HepG2 (cell line): ENCODE measurements around the gene MAT2A. TPM values are rescaled to one million over a fixed set of nuclear protein-coding genes. Genes with fewer than 3 reads are reported as not detected.

Experiments used
- CREM ChIP-seq, 2 experiments: sonication (generic) in 1 of 2; formaldehyde crosslinking in 1 of 2; IDR thresholded peaks; 2 replicates each; pipeline versions ENCODE4 v1.4.0 to v1.6.1; 2016 to 2020; ENCODE audit warnings: antibody characterized with exemption in 1 of 2, mild to moderate bottlenecking in 1 of 2, missing genetic modification reagents in 1 of 2
- GATA4 ChIP-seq: sonication (generic); IDR thresholded peaks from 2 replicates; pipeline ENCODE4 v1.6.1; 2016; ENCODE audit warnings: antibody characterized with exemption, low read depth, borderline replicate concordance
- HIC2 ChIP-seq: sonication (generic); formaldehyde crosslinking; IDR thresholded peaks from 2 replicates; pipeline ENCODE4 v1.9.0; 2022; ENCODE audit warnings: low read depth, missing genetic modification reagents
- HNRNPH1 ChIP-seq: fragments of 200-400 bp; formaldehyde crosslinking; optimal IDR thresholded peaks from 2 replicates; pipeline ENCODE3; 2017; ENCODE audit warnings: mild to moderate bottlenecking, low read depth, low read length
- NFE2 ChIP-seq: sonication (generic); formaldehyde crosslinking; IDR thresholded peaks from 2 replicates; pipeline ENCODE4 v1.4.0; 2020; ENCODE audit warnings: missing genetic modification reagents
- NPAS2 ChIP-seq: sonication (generic); formaldehyde crosslinking; IDR thresholded peaks from 2 replicates; pipeline ENCODE4 v1.8.0; 2022; ENCODE audit warnings: mild to moderate bottlenecking, missing genetic modification reagents, borderline replicate concordance
- NR3C1 ChIP-seq: sonication (generic); formaldehyde crosslinking; IDR thresholded peaks from 2 replicates; pipeline ENCODE4 v1.4.0; 2020; ENCODE audit warnings: missing genetic modification reagents
- THAP8 ChIP-seq: sonication (generic); formaldehyde crosslinking; IDR thresholded peaks from 2 replicates; pipeline ENCODE4 v1.5.1; 2020; ENCODE audit warnings: missing genetic modification reagents, mild to moderate bottlenecking, borderline replicate concordance
- ZBTB37 ChIP-seq: sonication (generic); formaldehyde crosslinking; IDR thresholded peaks from 2 replicates; pipeline ENCODE4 v1.4.0; 2020; ENCODE audit warnings: mild to moderate bottlenecking, missing genetic modification reagents
- ZFP41 ChIP-seq: sonication (generic); formaldehyde crosslinking; IDR thresholded peaks from 2 replicates; pipeline ENCODE4 v1.4.0; 2020; ENCODE audit warnings: mild to moderate bottlenecking, missing genetic modification reagents, borderline replicate concordance
- ZNF282 ChIP-seq: fragments of 450-650 bp; IDR thresholded peaks from 2 replicates; pipeline ENCODE4 v1.6.1; 2018; ENCODE audit not compliant: partially characterized antibody
- ZNF496 ChIP-seq: sonication (generic); formaldehyde crosslinking; IDR thresholded peaks from 2 replicates; pipeline ENCODE4 v1.8.1; 2023; ENCODE audit warnings: mild to moderate bottlenecking, moderate library complexity, missing genetic modification reagents; ENCODE audit not compliant: insufficient replicate concordance
- ZNF576 ChIP-seq: sonication (generic); formaldehyde crosslinking; IDR thresholded peaks from 2 replicates; pipeline ENCODE4 v1.4.0; 2020; ENCODE audit warnings: mild to moderate bottlenecking, missing genetic modification reagents
- ZNF605 ChIP-seq: sonication (generic); formaldehyde crosslinking; IDR thresholded peaks from 2 replicates; pipeline ENCODE4 v1.8.0; 2022; ENCODE audit warnings: mild to moderate bottlenecking, missing genetic modification reagents
- ZNF816 ChIP-seq: sonication (generic); formaldehyde crosslinking; IDR thresholded peaks from 2 replicates; pipeline ENCODE4 v1.8.0; 2022; ENCODE audit warnings: missing genetic modification reagents, mild to moderate bottlenecking, borderline replicate concordance
- polyA plus RNA-seq, 8 experiments: library from polyadenylated mRNA; depleted of rRNA in 3 of 8; stranded (reverse) in 7 of 8; unstranded in 1 of 8; fragments of >200 nt; fragmentation: Illumina TruSeq in 4 of 8; extraction: Trizol in 4 of 8; gene quantifications; 2 replicates each; pipeline versions ENCODE4 v1.2.1 to v1.2.3, GENCODE V29; 2011 to 2016; ENCODE audit warnings: low read depth in 4 of 8, missing spikeins in 1 of 8, mixed read lengths in 1 of 8; ENCODE audit not compliant: insufficient read depth in 1 of 8
- total RNA-seq, 5 experiments: library from RNA; depleted of rRNA; stranded (reverse); fragments of >200 nt; fragmentation: Illumina TruSeq; extraction: Trizol; gene quantifications; 2 replicates each; pipeline ENCODE4 v1.2.3, GENCODE V29; 2016; ENCODE audit warnings: low read depth in 1 of 5
- TF ChIP-seq, protein P1 (sequence below): sonication (generic); formaldehyde crosslinking; IDR thresholded peaks from 2 replicates; pipeline ENCODE4 v1.4.0; 2020; ENCODE audit warnings: missing genetic modification reagents
- TF ChIP-seq, protein P2 (sequence below): sonication (generic); formaldehyde crosslinking; IDR thresholded peaks from 2 replicates; pipeline ENCODE4 v1.9.0; 2022; ENCODE audit warnings: missing genetic modification reagents, mild to moderate bottlenecking, borderline replicate concordance

Gene MAT2A
- total and polyA plus RNA-seq, 2 of the 13 experiments (the other 11 are each of a cell fraction or from before 2014, with no cell fraction given) = 155 to 331 TPM

DNA sequence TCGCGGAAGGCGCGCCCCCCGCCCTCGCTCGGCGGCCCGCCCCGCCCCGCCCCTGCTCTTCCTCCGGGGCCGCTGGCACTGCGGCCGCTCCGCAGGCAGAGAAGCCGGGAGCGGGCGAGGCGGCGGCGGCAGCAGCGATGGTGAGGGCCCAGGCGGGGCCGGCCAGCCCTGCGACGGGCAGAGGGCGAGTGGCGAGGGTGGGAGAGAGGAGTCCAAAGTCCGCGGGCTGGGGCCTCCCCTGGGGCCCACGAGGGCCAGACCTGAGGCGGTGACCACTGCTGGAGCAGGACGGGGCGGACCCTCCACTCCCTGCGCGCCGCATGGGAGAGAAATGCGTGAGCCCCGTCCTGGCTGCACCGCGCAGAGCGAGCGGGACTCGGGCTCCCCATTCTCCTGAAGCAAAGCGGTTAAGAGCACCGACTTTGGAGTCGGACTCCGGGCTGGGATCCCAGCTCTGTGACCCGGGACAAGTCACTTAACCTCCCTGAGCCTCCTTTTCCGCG lies 45.4 kb downstream of the MAT2A start, which contains the start of gene VAMP5 (continued):
- TF ChIP-seq, protein P1, sequence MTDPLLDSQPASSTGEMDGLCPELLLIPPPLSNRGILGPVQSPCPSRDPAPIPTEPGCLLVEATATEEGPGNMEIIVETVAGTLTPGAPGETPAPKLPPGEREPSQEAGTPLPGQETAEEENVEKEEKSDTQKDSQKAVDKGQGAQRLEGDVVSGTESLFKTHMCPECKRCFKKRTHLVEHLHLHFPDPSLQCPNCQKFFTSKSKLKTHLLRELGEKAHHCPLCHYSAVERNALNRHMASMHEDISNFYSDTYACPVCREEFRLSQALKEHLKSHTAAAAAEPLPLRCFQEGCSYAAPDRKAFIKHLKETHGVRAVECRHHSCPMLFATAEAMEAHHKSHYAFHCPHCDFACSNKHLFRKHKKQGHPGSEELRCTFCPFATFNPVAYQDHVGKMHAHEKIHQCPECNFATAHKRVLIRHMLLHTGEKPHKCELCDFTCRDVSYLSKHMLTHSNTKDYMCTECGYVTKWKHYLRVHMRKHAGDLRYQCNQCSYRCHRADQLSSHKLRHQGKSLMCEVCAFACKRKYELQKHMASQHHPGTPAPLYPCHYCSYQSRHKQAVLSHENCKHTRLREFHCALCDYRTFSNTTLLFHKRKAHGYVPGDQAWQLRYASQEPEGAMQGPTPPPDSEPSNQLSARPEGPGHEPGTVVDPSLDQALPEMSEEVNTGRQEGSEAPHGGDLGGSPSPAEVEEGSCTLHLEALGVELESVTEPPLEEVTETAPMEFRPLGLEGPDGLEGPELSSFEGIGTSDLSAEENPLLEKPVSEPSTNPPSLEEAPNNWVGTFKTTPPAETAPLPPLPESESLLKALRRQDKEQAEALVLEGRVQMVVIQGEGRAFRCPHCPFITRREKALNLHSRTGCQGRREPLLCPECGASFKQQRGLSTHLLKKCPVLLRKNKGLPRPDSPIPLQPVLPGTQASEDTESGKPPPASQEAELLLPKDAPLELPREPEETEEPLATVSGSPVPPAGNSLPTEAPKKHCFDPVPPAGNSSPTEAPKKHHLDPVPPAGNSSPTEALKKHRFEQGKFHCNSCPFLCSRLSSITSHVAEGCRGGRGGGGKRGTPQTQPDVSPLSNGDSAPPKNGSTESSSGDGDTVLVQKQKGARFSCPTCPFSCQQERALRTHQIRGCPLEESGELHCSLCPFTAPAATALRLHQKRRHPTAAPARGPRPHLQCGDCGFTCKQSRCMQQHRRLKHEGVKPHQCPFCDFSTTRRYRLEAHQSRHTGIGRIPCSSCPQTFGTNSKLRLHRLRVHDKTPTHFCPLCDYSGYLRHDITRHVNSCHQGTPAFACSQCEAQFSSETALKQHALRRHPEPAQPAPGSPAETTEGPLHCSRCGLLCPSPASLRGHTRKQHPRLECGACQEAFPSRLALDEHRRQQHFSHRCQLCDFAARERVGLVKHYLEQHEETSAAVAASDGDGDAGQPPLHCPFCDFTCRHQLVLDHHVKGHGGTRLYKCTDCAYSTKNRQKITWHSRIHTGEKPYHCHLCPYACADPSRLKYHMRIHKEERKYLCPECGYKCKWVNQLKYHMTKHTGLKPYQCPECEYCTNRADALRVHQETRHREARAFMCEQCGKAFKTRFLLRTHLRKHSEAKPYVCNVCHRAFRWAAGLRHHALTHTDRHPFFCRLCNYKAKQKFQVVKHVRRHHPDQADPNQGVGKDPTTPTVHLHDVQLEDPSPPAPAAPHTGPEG (CRISPR knock-in tag) = no peak
- TF ChIP-seq, protein P2, sequence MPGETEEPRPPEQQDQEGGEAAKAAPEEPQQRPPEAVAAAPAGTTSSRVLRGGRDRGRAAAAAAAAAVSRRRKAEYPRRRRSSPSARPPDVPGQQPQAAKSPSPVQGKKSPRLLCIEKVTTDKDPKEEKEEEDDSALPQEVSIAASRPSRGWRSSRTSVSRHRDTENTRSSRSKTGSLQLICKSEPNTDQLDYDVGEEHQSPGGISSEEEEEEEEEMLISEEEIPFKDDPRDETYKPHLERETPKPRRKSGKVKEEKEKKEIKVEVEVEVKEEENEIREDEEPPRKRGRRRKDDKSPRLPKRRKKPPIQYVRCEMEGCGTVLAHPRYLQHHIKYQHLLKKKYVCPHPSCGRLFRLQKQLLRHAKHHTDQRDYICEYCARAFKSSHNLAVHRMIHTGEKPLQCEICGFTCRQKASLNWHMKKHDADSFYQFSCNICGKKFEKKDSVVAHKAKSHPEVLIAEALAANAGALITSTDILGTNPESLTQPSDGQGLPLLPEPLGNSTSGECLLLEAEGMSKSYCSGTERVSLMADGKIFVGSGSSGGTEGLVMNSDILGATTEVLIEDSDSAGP (CRISPR knock-in tag) = 0 out of 2 replicates have a peak, but pooled peaks have one; percentile 93
- TF ChIP-seq HIC2 (CRISPR knock-in tag) (no peak; the same call in 1 of the 2 replicates), ZNF816 (CRISPR knock-in tag) (no peak; the same call in 1 of the 2 replicates), ZBTB37 (CRISPR knock-in tag) (no peak), ZNF605 (CRISPR knock-in tag) (no peak), HNRNPH1 (no peak), CREM (IDR thresholded peaks at IDR 0.05) (no peak), CREM (CRISPR knock-in tag; IDR thresholded peaks at IDR 0.05) (no peak), ZFP41 (CRISPR knock-in tag) (peak; percentile 58; the same call in 1 of the 2 replicates), NPAS2 (CRISPR knock-in tag) (peak; percentile 33; the same call in 1 of the 2 replicates), ZNF496 (CRISPR knock-in tag) (no peak), THAP8 (CRISPR knock-in tag) (no peak), GATA4 (peak; percentile 61; the same call in 1 of the 2 replicates), NR3C1 (CRISPR knock-in tag) (no peak), ZNF282 (no peak), NFE2 (peak; percentile 36; the same call in 1 of the 2 replicates), ZNF576 (CRISPR knock-in tag) (no peak)
